GM06990 (cell line): ENCODE data around the gene CCNB2.

Experiments used
- DNase-seq: peaks from one replicate; pipeline ENCODE4 v3.0.0-alpha.2; 2011; ENCODE audit not compliant: insufficient read length; ENCODE audit errors: extremely low read depth
- H3K27me3 ChIP-seq: replicated peaks from 2 replicates; pipeline ENCODE4 v1.6.0; 2011; ENCODE audit warnings: low read length; ENCODE audit not compliant: control insufficient read depth, insufficient read depth
- H3K36me3 ChIP-seq: 2 replicates; pipeline ENCODE4 v1.5.1; 2011; ENCODE audit warnings: low read length; ENCODE audit not compliant: control insufficient read depth, insufficient read depth
- H3K4me3 ChIP-seq: replicated peaks from 2 replicates; pipeline ENCODE4 v1.5.1; 2011; ENCODE audit warnings: low read depth, mild to moderate bottlenecking, control low read depth, low read length
- TF ChIP-seq, protein P1 (sequence below): IDR thresholded peaks from 2 replicates; pipeline ENCODE4 v1.5.1; 2011; ENCODE audit warnings: low read length, control low read depth, mild to moderate bottlenecking, inconsistent platforms; ENCODE audit not compliant: insufficient read depth, poor library complexity, severe bottlenecking

CCNB2 gene

DNA sequence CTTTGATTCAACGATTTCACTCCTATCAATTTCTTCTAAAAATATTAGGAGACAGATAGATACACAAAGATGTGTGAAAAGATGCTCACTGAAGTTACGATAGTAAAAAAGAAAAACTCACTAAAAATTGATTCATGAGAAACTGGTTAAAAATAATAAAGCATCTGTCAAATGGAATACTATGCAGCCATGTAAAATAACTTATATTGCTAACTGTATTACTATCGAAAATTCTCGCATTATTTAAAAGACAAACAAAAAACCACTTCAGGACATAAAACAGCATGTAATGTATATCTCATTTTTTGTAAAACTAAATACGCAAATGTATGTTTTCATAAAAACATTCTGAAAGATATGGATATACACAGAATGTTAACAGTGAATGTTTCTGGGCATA, 68.2 kb downstream of the CCNB2 start:
- Histone ChIP-seq H3K4me3 (no peak overlapping the region), H3K36me3 (peaks cover 32% of the 10 kb centered on the region), H3K27me3 (no peaks in the 10 kb centered on the region)
- TF ChIP-seq, protein P1, sequence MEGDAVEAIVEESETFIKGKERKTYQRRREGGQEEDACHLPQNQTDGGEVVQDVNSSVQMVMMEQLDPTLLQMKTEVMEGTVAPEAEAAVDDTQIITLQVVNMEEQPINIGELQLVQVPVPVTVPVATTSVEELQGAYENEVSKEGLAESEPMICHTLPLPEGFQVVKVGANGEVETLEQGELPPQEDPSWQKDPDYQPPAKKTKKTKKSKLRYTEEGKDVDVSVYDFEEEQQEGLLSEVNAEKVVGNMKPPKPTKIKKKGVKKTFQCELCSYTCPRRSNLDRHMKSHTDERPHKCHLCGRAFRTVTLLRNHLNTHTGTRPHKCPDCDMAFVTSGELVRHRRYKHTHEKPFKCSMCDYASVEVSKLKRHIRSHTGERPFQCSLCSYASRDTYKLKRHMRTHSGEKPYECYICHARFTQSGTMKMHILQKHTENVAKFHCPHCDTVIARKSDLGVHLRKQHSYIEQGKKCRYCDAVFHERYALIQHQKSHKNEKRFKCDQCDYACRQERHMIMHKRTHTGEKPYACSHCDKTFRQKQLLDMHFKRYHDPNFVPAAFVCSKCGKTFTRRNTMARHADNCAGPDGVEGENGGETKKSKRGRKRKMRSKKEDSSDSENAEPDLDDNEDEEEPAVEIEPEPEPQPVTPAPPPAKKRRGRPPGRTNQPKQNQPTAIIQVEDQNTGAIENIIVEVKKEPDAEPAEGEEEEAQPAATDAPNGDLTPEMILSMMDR, result no peak
- DNase-seq, result no peak

GRCh38 chr15:59174151-59174834, 69.3 kb downstream of the CCNB2 start:
- peaks cover 32% of the 10 kb centered on the region for H3K36me3 ChIP-seq
- DNase-seq, result no peak
- TF ChIP-seq, protein P1, result no peak
- no peaks in the 10 kb centered on the region for H3K27me3 ChIP-seq
- no peak overlapping the region for H3K4me3 ChIP-seq
